ENCODE results near the gene ZFYVE21. TPM values are rescaled to one million over a fixed set of nuclear protein-coding genes. Genes with fewer than 3 reads are reported as not detected.

ZFYVE21 gene
- polyA plus RNA-seq, 2 of the 4 experiments (the other 2 are of a cell fraction), result 28.7 to 33.0 TPM

DNA sequence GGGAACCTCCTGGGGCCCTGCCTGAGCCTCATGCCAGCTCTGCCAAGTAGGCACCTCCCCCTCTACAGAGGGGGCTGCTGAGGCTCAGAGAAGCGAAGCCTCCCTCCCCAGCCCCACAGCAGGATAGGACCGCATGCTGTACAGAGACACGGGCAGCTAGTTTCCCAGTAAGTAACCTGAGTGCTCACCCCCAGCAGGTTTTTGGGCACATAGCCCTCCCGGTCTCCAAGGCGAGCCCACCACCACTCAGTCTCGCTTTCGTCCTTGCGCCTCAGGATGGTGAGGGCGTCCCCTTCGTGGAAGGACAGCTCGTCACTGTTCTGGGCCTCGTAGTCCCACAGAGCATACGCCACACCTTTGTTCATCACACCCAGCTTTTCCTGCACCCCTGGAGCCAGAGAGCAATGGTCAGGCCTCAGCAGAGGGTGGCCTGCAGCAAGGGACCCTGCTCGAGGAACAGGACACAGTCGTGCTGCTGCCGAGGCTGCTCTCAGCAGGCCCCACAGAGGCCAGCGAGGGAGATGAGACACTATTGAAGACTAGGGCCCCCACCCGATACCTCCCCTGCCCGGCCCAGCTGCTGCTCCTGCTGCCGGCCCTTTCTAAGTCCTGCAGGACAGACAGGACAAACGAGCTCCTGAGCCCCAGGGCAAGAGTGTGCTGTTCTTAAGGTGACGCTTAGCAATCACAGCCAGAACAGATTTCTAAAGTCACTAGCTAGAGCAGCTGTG is 20.4 kb downstream of the ZFYVE21 start:
- H3K4me3 ChIP-seq, result no peak overlapping the region
- no peak overlapping the region for H3K4me2 ChIP-seq
- no peak overlapping the region for H3K27ac ChIP-seq
- no peak; a peak in 1 of 6 replicates for ATAC-seq
- no peaks in the 10 kb centered on the region for H3K4me1 ChIP-seq
- H3K9me3 ChIP-seq, result no peaks in the 10 kb centered on the region
- ChIA-PET CTCF (interaction anchor here (0.6 to 1.4 kb wide), 3 partner anchors 12 to 165 kb away, joined by 3 read pairs; no protein-coding TSS in a partner anchor), POLR2A (no interaction called here)
- TF ChIP-seq, protein P1, sequence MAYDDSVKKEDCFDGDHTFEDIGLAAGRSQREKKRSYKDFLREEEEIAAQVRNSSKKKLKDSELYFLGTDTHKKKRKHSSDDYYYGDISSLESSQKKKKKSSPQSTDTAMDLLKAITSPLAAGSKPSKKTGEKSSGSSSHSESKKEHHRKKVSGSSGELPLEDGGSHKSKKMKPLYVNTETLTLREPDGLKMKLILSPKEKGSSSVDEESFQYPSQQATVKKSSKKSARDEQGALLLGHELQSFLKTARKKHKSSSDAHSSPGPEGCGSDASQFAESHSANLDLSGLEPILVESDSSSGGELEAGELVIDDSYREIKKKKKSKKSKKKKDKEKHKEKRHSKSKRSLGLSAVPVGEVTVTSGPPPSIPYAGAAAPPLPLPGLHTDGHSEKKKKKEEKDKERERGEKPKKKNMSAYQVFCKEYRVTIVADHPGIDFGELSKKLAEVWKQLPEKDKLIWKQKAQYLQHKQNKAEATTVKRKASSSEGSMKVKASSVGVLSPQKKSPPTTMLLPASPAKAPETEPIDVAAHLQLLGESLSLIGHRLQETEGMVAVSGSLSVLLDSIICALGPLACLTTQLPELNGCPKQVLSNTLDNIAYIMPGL (CRISPR knock-in tag; IDR thresholded peaks at IDR 0.05; ENCODE audit: borderline replicate concordance), result no peak
- TF ChIP-seq EHMT2 (IDR thresholded peaks at IDR 0.05; ENCODE audit: low read depth), result no peak
- TF ChIP-seq RNF2 (IDR thresholded peaks at IDR 0.05; ENCODE audit: borderline replicate concordance, low read depth), result no peak
- TF ChIP-seq HDAC2 (IDR thresholded peaks at IDR 0.05), result no peak
- no peak for TF ChIP-seq POLR2AphosphoS2 (conservative IDR thresholded peaks at IDR 0.05; ENCODE audit: low read length)
- no peak for TF ChIP-seq MAZ (IDR thresholded peaks at IDR 0.05; ENCODE audit: borderline replicate concordance, low read depth, low read length)
- TF ChIP-seq ZC3H11A (IDR thresholded peaks at IDR 0.05), result no peak
- no peak for TF ChIP-seq POLR2A (IDR thresholded peaks at IDR 0.05; ENCODE audit: low read length)
- no peak for TF ChIP-seq CHD2 (IDR thresholded peaks at IDR 0.05; ENCODE audit: low read length, partially characterized antibody)
- TF ChIP-seq, protein P2, sequence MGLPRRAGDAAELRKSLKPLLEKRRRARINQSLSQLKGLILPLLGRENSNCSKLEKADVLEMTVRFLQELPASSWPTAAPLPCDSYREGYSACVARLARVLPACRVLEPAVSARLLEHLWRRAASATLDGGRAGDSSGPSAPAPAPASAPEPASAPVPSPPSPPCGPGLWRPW (IDR thresholded peaks at IDR 0.05), result no peak
- no peak for TF ChIP-seq ESRRA (IDR thresholded peaks at IDR 0.05; ENCODE audit: borderline replicate concordance, low read length)
- no peak for TF ChIP-seq BHLHE40 (IDR thresholded peaks at IDR 0.05; ENCODE audit: low read depth, low read length)
- TF ChIP-seq EP300 (IDR thresholded peaks at IDR 0.05), result no peak
- TF ChIP-seq CHD4 (IDR thresholded peaks at IDR 0.05; ENCODE audit: borderline replicate concordance), result no peak
- TF ChIP-seq PHF8 (IDR thresholded peaks at IDR 0.05; ENCODE audit: borderline replicate concordance, low read depth), result no peak
- no peak for TF ChIP-seq HOXB13 (CRISPR knock-in tag; IDR thresholded peaks at IDR 0.05; ENCODE audit: low read depth)
- TF ChIP-seq GATA3 (IDR thresholded peaks at IDR 0.05; ENCODE audit: borderline replicate concordance), result no peak
- no peak for TF ChIP-seq ZNF302 (CRISPR knock-in tag; IDR thresholded peaks at IDR 0.05)
- no peak for DNase-seq (ENCODE audit: low read depth in 1 of 2, low spot score in 1 of 2)
- 90% methylated on average over 20 of the region's 22 CpGs for WGBS (ENCODE audit: missing lambda C conversion rate)
- FAIRE-seq, result no peak

- POLR2A ChIA-PET, result no interaction called here
- Histone ChIP-seq H3K4me1 (no peaks in the 10 kb centered on the region), H3K4me3 (no peak overlapping the region), H3K27ac (no peak overlapping the region), H3K9me3 (no peaks in the 10 kb centered on the region), H3K4me2 (no peak overlapping the region)
- CTCF ChIA-PET, result interaction anchor here (0.6 kb wide), 1 partner anchor 17 kb away, joined by 3 read pairs; no protein-coding TSS in a partner anchor
- WGBS (ENCODE audit: missing lambda C conversion rate), result 83% methylated on average over 10 of the region's 10 CpGs
- ATAC-seq (no peak), FAIRE-seq (no peak), DNase-seq (ENCODE audit: low read depth in 1 of 2, low spot score in 1 of 2) (no peak)
- no peak for TF ChIP-seq ZC3H11A (IDR thresholded peaks at IDR 0.05)
- no peak for TF ChIP-seq CHD2 (IDR thresholded peaks at IDR 0.05; ENCODE audit: low read length, partially characterized antibody)
- TF ChIP-seq USF2 (IDR thresholded peaks at IDR 0.05), result no peak
- TF ChIP-seq EP300 (IDR thresholded peaks at IDR 0.05), result no peak
- TF ChIP-seq MAZ (IDR thresholded peaks at IDR 0.05; ENCODE audit: borderline replicate concordance, low read depth, low read length), result no peak
Measured at GRCh38 chr14:103736546-103737431, 21.2 kb downstream of the ZFYVE21 start.

Measured in A549 (cell line).